Thoracic aorta (tissue), 2 donors: ENCODE results near the gene MRPS15. TPM values are rescaled to one million over a fixed set of nuclear protein-coding genes. Genes with fewer than 3 reads are reported as not detected.
A peak's percentile ranks its signal among the peaks of the same experiment; 100 is the strongest.

ENCODE experiments used
- ATAC-seq: fragments of 150-250 bp; one replicate; pipeline ENCODE4 v1.8.0; 2017; ENCODE audit warnings: low read depth; ENCODE audit not compliant: insufficient number of reproducible peaks, low FRiP score
- DNase-seq: peaks from one replicate; pipeline ENCODE4 v3.0.0-alpha.2; 2020; ENCODE audit warnings: low spot score
- H3K27ac ChIP-seq, 2 donors: fragments of 200-600 bp; sonication (generic); 1 replicate in 1 of 2; 2 replicates in 1 of 2; pipeline ENCODE4 v1.5.1; 2016; ENCODE audit warnings: mild to moderate bottlenecking in 2 of 2, moderate library complexity in 2 of 2
- H3K27me3 ChIP-seq: fragments of 200-600 bp; sonication (generic); replicated peaks from 2 replicates; pipeline ENCODE4 v1.6.0; 2016; ENCODE audit warnings: mild to moderate bottlenecking; ENCODE audit not compliant: insufficient read depth
- H3K36me3 ChIP-seq: fragments of 200-600 bp; sonication (generic); one replicate; pipeline ENCODE4 v1.5.1; 2016
- H3K4me1 ChIP-seq, 2 donors: fragments of 200-600 bp; sonication (generic); 1 replicate in 1 of 2; 2 replicates in 1 of 2; pipeline versions ENCODE4 v1.5.1 to v1.6.0; 2016; ENCODE audit warnings: low read depth in 2 of 2, mild to moderate bottlenecking in 1 of 2; ENCODE audit not compliant: control insufficient read depth in 1 of 2
- H3K4me3 ChIP-seq: fragments of 200-600 bp; sonication (generic); 2 replicates; pipeline ENCODE4 v1.5.1; 2016; ENCODE audit warnings: mild to moderate bottlenecking
- H3K9me3 ChIP-seq: fragments of 200-600 bp; sonication (generic); 2 replicates; pipeline ENCODE4 v1.5.1; 2016
- total RNA-seq, 2 donors: library from RNA; depleted of rRNA; stranded (reverse); fragments of >200 nt; gene quantifications; one replicate each; pipeline versions ENCODE4 v1.1.0 to v1.2.3, GENCODE V29; 2016
- TF ChIP-seq, protein P1 (sequence below): fragments of 200-600 bp; sonication (generic); IDR thresholded peaks from one replicate; pipeline ENCODE4 v1.5.1; 2019; ENCODE audit warnings: antibody characterized with exemption

Gene MRPS15
- total RNA-seq, 2 donors from 2014 or later = 27.4 to 42.9 TPM

- H3K9me3 ChIP-seq = no peaks in the 10 kb centered on the region
- H3K27me3 ChIP-seq = no peaks in the 10 kb centered on the region
- DNase-seq (no peak), ATAC-seq (no peak)
- TF ChIP-seq, protein P1, sequence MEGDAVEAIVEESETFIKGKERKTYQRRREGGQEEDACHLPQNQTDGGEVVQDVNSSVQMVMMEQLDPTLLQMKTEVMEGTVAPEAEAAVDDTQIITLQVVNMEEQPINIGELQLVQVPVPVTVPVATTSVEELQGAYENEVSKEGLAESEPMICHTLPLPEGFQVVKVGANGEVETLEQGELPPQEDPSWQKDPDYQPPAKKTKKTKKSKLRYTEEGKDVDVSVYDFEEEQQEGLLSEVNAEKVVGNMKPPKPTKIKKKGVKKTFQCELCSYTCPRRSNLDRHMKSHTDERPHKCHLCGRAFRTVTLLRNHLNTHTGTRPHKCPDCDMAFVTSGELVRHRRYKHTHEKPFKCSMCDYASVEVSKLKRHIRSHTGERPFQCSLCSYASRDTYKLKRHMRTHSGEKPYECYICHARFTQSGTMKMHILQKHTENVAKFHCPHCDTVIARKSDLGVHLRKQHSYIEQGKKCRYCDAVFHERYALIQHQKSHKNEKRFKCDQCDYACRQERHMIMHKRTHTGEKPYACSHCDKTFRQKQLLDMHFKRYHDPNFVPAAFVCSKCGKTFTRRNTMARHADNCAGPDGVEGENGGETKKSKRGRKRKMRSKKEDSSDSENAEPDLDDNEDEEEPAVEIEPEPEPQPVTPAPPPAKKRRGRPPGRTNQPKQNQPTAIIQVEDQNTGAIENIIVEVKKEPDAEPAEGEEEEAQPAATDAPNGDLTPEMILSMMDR = no peak
- H3K4me1 ChIP-seq = no peaks in the 10 kb centered on the region
- H3K36me3 ChIP-seq = peaks cover 6% of the 10 kb centered on the region
- no peak overlapping the region for H3K27ac ChIP-seq
- H3K4me3 ChIP-seq = no peak overlapping the region
Observed at GRCh38 chr1:36455386-36455785, 8.8 kb downstream of the MRPS15 start.

DNA sequence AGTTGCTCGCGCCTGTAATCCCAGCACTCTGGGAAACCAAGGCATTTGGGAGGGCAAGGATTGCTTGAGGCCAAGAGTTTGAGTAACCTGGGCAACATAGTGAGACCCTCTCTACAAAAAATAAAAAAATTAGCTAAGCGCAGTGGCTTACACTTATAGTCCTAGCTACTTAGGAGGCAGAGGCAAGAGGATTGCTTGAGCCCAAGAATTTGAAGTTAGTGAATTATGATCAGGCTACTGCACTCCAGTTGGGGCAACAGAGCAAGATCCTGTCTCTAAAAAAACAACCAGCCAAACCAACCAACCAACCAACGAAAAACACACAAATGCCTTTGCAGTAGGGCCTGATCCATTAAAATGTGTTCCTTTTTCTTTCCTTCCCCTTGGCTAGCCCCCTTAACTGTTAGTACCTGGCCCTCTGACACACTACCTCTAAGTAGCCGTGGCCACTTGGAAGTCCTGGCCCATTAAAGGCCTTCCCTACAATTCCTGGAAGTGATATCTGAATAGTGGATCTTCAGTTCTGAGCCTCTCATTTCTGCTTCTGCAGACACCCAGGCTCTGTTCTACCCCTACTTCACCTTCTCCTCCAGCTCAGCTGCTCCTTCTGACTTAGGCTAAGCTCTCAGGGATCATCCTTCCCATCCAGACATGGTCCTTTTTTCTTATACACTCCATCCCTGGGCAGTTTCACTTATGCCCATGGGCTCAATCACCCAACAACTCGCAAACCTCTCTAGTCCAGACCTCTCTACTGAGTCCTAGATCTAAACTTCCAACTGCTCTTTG is 10.4 kb downstream of the MRPS15 start:
- DNase-seq (no peak), ATAC-seq (no peak)
- Histone ChIP-seq H3K27ac (no peak overlapping the region), H3K27me3 (no peaks in the 10 kb centered on the region), H3K4me1 (peaks cover 0 to 9% of the 10 kb centered on the region in 2 donors), H3K9me3 (no peaks in the 10 kb centered on the region), H3K4me3 (no peak overlapping the region), H3K36me3 (peaks cover 6% of the 10 kb centered on the region)
- TF ChIP-seq, protein P1 = no peak

GRCh38 chr1:36453051-36453450 is 11.1 kb downstream of the MRPS15 start:
- Histone ChIP-seq H3K9me3 (no peaks in the 10 kb centered on the region), H3K4me1 (peaks cover 0 to 9% of the 10 kb centered on the region in 2 donors), H3K36me3 (peaks cover 6% of the 10 kb centered on the region), H3K4me3 (no peak overlapping the region), H3K27ac (no peak overlapping the region), H3K27me3 (no peaks in the 10 kb centered on the region)
- TF ChIP-seq, protein P1 = no peak
- DNase-seq = no peak
- no peak for ATAC-seq

DNA sequence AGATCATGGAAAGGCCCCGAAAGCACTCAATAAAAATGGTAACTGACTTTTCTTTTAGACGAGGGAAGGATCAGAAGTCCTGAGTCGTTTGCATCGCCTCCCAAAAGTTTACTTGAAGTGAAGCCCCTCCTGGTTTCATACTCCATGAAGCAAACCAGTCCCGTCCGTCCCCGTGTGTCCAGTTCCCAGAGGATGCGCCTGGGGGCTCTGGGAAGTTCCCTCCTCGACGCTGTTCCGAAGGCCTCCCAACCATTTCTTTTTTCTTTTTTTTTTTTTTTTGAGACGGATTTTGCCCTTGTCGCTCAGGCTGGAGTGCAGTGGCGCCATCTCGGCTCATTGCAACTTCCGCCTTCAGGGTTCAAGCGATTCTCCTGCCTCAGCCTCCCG is 13.3 kb downstream of the MRPS15 start:
- TF ChIP-seq, protein P1 = no peak
- Histone ChIP-seq H3K36me3 (no peaks in the 10 kb centered on the region), H3K27me3 (no peaks in the 10 kb centered on the region), H3K4me1 (peaks cover 0 to 9% of the 10 kb centered on the region in 2 donors), H3K4me3 (peak overlapping the region; percentile 75), H3K27ac (peak overlapping the region; percentile 90), H3K9me3 (no peaks in the 10 kb centered on the region)
- DNase-seq = no peak
- ATAC-seq = peak; percentile 9

- H3K27ac ChIP-seq = peak within 1 kb of the TSS; percentile 90
- TF ChIP-seq, protein P1 = no peak
- no peaks in the 10 kb centered on the region for H3K9me3 ChIP-seq
- DNase-seq (peak; percentile 91), ATAC-seq (peak; percentile 97)
- H3K4me3 ChIP-seq = peak within 1 kb of the TSS; percentile 75
- H3K27me3 ChIP-seq = no peaks in the 10 kb centered on the region
- H3K36me3 ChIP-seq = no peaks in the 10 kb centered on the region
- peaks cover 0 to 9% of the 10 kb centered on the region in 2 donors for H3K4me1 ChIP-seq
Observed at GRCh38 chr1:36450270-36450918, 13.8 kb downstream of the MRPS15 start, which contains the start of gene OSCP1. OSCP1 (minus strand) TSS chr1:36450451; CDS start chr1:36450369, 82 bp downstream.
